Neural progenitor cell (in vitro differentiated cells): ENCODE data around the gene KLC1. TPM values are rescaled to one million over a fixed set of nuclear protein-coding genes. Genes with fewer than 3 reads are reported as not detected.

Source experiments
- DNase-seq: peaks from one replicate; pipeline ENCODE4 v3.0.0-alpha.2; 2016; ENCODE audit warnings: low spot score
- H2AFZ ChIP-seq: fragments of 200-600 bp; sonication (generic); replicated peaks from 2 replicates; pipeline ENCODE4 v1.6.1; 2016; ENCODE audit warnings: antibody characterized with exemption
- H3F3A ChIP-seq: fragments of 200-600 bp; sonication (generic); 2 replicates; pipeline ENCODE4 v1.6.1; 2016; ENCODE audit warnings: antibody characterized with exemption, low read depth
- H3K27ac ChIP-seq: fragments of 200-600 bp; sonication (generic); 2 replicates; pipeline ENCODE4 v1.5.1; 2016; ENCODE audit warnings: mild to moderate bottlenecking
- H3K27me3 ChIP-seq: fragments of 200-600 bp; sonication (generic); 2 replicates; pipeline ENCODE4 v1.6.1; 2016; ENCODE audit warnings: mild to moderate bottlenecking, moderate library complexity
- H3K36me3 ChIP-seq: fragments of 200-600 bp; sonication (generic); 2 replicates; pipeline ENCODE4 v1.5.1; 2016
- H3K4me1 ChIP-seq: fragments of 200-600 bp; sonication (generic); 2 replicates; pipeline ENCODE4 v1.6.1; 2016; ENCODE audit warnings: mixed run types
- H3K4me2 ChIP-seq: fragments of 200-600 bp; sonication (generic); 2 replicates; pipeline ENCODE4 v1.6.1; 2016
- H3K4me3 ChIP-seq: fragments of 200-600 bp; sonication (generic); 2 replicates; pipeline ENCODE4 v1.5.1; 2016
- H3K79me2 ChIP-seq: fragments of 200-600 bp; sonication (generic); 2 replicates; pipeline ENCODE4 v1.6.1; 2016; ENCODE audit warnings: low read depth
- H3K9ac ChIP-seq: fragments of 200-600 bp; sonication (generic); 2 replicates; pipeline ENCODE4 v1.6.1; 2016
- H3K9me3 ChIP-seq: fragments of 200-600 bp; sonication (generic); 2 replicates; pipeline ENCODE4 v1.5.1; 2016; ENCODE audit warnings: low read depth
- H4K20me1 ChIP-seq: fragments of 200-600 bp; sonication (generic); 2 replicates; pipeline ENCODE4 v1.6.1; 2016; ENCODE audit warnings: low read depth
- H3K27ac Mint-ChIP-seq: 3 replicates; pipeline ENCODE4 v1.8.0; 2021; ENCODE audit warnings: mixed read lengths
- H3K27me3 Mint-ChIP-seq: 2 replicates; pipeline ENCODE4 v1.8.0; 2022; ENCODE audit warnings: low read depth, mild to moderate bottlenecking, inconsistent platforms, moderate library complexity, mixed read lengths; ENCODE audit not compliant: insufficient read depth
- H3K36me3 Mint-ChIP-seq: 3 replicates; pipeline ENCODE4 v1.8.0; 2021; ENCODE audit warnings: mixed read lengths
- H3K4me1 Mint-ChIP-seq: 3 replicates; pipeline ENCODE4 v1.8.0; 2021; ENCODE audit warnings: mixed read lengths
- H3K4me3 Mint-ChIP-seq: 3 replicates; pipeline ENCODE4 v1.8.0; 2021; ENCODE audit warnings: mild to moderate bottlenecking, moderate library complexity, mixed read lengths
- H3K9me3 Mint-ChIP-seq: 3 replicates; pipeline ENCODE4 v1.8.0; 2020; ENCODE audit warnings: mixed read lengths
- CTCF ChIP-seq: fragments of 200-600 bp; sonication (generic); IDR thresholded peaks from 2 replicates; pipeline ENCODE4 v1.5.1; 2017; ENCODE audit warnings: antibody characterized with exemption, mild to moderate bottlenecking
- EZH2 ChIP-seq: fragments of 200-600 bp; sonication (generic); IDR thresholded peaks from 2 replicates; pipeline ENCODE4 v1.6.1; 2017; ENCODE audit warnings: antibody characterized with exemption, mild to moderate bottlenecking, moderate library complexity
- EZH2phosphoT487 ChIP-seq: fragments of 200-600 bp; sonication (generic); IDR thresholded peaks from 2 replicates; pipeline ENCODE4 v1.6.1; 2017; ENCODE audit warnings: antibody characterized with exemption
- total RNA-seq: library from RNA; depleted of rRNA; stranded (reverse); fragments of >200 nt; gene quantifications from 2 replicates; pipeline ENCODE4 v1.2.3, GENCODE V29; 2015; ENCODE audit warnings: low replicate concordance

The KLC1 gene
- total RNA-seq, 1 donor from 2014 or later: 163 TPM

GRCh38 chr14:103735815-103736545, 107.0 kb downstream of the KLC1 start:
- TF ChIP-seq EZH2phosphoT487: no peak
- no peak for TF ChIP-seq EZH2
- no peak for TF ChIP-seq CTCF
- H3K4me1 ChIP-seq: no peaks in the 10 kb centered on the region
- no peaks in the 10 kb centered on the region for H3F3A ChIP-seq
- H3K36me3 ChIP-seq: no peaks in the 10 kb centered on the region
- Mint-ChIP-seq H3K27ac (no peak overlapping the region), H3K9me3 (no peaks in the 10 kb centered on the region), H3K27me3 (peaks cover 4% of the 10 kb centered on the region), H3K36me3 (peaks cover 17% of the 10 kb centered on the region), H3K4me3 (no peak overlapping the region), H3K4me1 (peaks cover 4% of the 10 kb centered on the region)
- H2AFZ ChIP-seq: no peak overlapping the region
- no peak overlapping the region for H3K27ac ChIP-seq
- H3K27me3 ChIP-seq: no peaks in the 10 kb centered on the region
- peaks cover 8% of the 10 kb centered on the region for H4K20me1 ChIP-seq
- H3K9me3 ChIP-seq: no peaks in the 10 kb centered on the region
- H3K4me2 ChIP-seq: no peak overlapping the region
- H3K4me3 ChIP-seq: no peak overlapping the region
- no peaks in the 10 kb centered on the region for H3K79me2 ChIP-seq
- no peak overlapping the region for H3K9ac ChIP-seq
- no peak for DNase-seq

GRCh38 chr14:103736546-103737431, 107.8 kb downstream of the KLC1 start:
- Mint-ChIP-seq H3K27me3 (peaks cover 4% of the 10 kb centered on the region), H3K9me3 (no peaks in the 10 kb centered on the region), H3K36me3 (peaks cover 18% of the 10 kb centered on the region), H3K4me3 (no peak overlapping the region), H3K4me1 (peaks cover 4% of the 10 kb centered on the region), H3K27ac (no peak overlapping the region)
- H3K9me3 ChIP-seq: no peaks in the 10 kb centered on the region
- no peaks in the 10 kb centered on the region for H3K79me2 ChIP-seq
- no peak overlapping the region for H3K27ac ChIP-seq
- H3K4me1 ChIP-seq: no peaks in the 10 kb centered on the region
- H2AFZ ChIP-seq: no peak overlapping the region
- H3K36me3 ChIP-seq: no peaks in the 10 kb centered on the region
- no peak overlapping the region for H3K4me2 ChIP-seq
- H3K27me3 ChIP-seq: no peaks in the 10 kb centered on the region
- no peak overlapping the region for H3K9ac ChIP-seq
- no peak overlapping the region for H3K4me3 ChIP-seq
- H3F3A ChIP-seq: no peaks in the 10 kb centered on the region
- TF ChIP-seq EZH2 (no peak), CTCF (no peak), EZH2phosphoT487 (no peak)
- H4K20me1 ChIP-seq: peaks cover 8% of the 10 kb centered on the region
- no peak for DNase-seq

GRCh38 chr14:103737432-103738045, 108.5 kb downstream of the KLC1 start:
- no peak overlapping the region for H2AFZ ChIP-seq
- no peaks in the 10 kb centered on the region for H3K9me3 Mint-ChIP-seq
- H4K20me1 ChIP-seq: peaks cover 8% of the 10 kb centered on the region
- H3K4me2 ChIP-seq: no peak overlapping the region
- H3K79me2 ChIP-seq: no peaks in the 10 kb centered on the region
- H3K27me3 ChIP-seq: no peaks in the 10 kb centered on the region
- no peak overlapping the region for H3K27ac ChIP-seq
- TF ChIP-seq CTCF (no peak), EZH2 (no peak), EZH2phosphoT487 (no peak)
- H3K4me1 ChIP-seq: peaks cover 3% of the 10 kb centered on the region
- no peak overlapping the region for H3K4me3 Mint-ChIP-seq
- H3F3A ChIP-seq: no peaks in the 10 kb centered on the region
- peaks cover 4% of the 10 kb centered on the region for H3K4me1 Mint-ChIP-seq
- H3K9me3 ChIP-seq: no peaks in the 10 kb centered on the region
- H3K36me3 Mint-ChIP-seq: peaks cover 18% of the 10 kb centered on the region
- no peak overlapping the region for H3K9ac ChIP-seq
- no peak overlapping the region for H3K27ac Mint-ChIP-seq
- H3K36me3 ChIP-seq: no peaks in the 10 kb centered on the region
- H3K4me3 ChIP-seq: no peak overlapping the region
- DNase-seq: no peak
- peaks cover 4% of the 10 kb centered on the region for H3K27me3 Mint-ChIP-seq
